ENCODE results near the gene MAP3K2. TPM values are rescaled to one million over a fixed set of nuclear protein-coding genes. Genes with fewer than 3 reads are reported as not detected.

The MAP3K2 gene
- total and polyA plus RNA-seq, 2 of the 8 experiments (the other 6 are each of a cell fraction or from before 2014, with no cell fraction given), result 2.0 to 23.2 TPM

- no peak for TF ChIP-seq CTCF (IDR thresholded peaks at IDR 0.05; ENCODE audit: control extremely low read depth in 1 of 3, insufficient read depth in 1 of 3, low read depth in 1 of 3, low read length in 3 of 3)
- TF ChIP-seq BRCA1 (IDR thresholded peaks at IDR 0.05; ENCODE audit: low read depth, low read length), result no peak
- no peak for TF ChIP-seq E2F6 (IDR thresholded peaks at IDR 0.05)
These were observed 28.8 kb upstream of the MAP3K2 start (continued) for GRCh38 chr2:127416506-127417001.
